ENCODE data around the gene KRTAP5-7.

DNA sequence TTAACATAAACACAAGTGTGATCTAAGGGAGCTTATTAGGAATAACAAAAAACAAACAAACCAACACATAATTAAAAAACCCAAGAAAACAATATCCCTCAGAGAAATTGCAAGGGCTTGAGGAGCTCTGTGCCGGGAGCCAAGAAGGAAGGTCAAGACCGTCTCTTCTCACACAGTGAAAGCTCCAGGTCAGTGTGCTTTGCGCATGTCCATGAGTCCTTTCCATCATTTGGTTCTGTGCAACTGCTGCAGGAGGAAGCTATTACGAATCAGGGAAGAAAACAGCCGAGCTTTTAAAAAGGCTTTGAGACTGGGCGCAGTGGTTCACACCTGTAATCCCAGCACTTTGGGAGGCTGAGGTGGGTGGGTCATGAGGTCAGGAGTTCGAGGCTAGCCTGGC lies 15.3 kb downstream of the KRTAP5-7 start:
- TF ChIP-seq, protein P1, sequence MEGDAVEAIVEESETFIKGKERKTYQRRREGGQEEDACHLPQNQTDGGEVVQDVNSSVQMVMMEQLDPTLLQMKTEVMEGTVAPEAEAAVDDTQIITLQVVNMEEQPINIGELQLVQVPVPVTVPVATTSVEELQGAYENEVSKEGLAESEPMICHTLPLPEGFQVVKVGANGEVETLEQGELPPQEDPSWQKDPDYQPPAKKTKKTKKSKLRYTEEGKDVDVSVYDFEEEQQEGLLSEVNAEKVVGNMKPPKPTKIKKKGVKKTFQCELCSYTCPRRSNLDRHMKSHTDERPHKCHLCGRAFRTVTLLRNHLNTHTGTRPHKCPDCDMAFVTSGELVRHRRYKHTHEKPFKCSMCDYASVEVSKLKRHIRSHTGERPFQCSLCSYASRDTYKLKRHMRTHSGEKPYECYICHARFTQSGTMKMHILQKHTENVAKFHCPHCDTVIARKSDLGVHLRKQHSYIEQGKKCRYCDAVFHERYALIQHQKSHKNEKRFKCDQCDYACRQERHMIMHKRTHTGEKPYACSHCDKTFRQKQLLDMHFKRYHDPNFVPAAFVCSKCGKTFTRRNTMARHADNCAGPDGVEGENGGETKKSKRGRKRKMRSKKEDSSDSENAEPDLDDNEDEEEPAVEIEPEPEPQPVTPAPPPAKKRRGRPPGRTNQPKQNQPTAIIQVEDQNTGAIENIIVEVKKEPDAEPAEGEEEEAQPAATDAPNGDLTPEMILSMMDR (conservative IDR thresholded peaks at IDR 0.05; ENCODE audit: low read length): no peak
- no peak for TF ChIP-seq EZH2phosphoT487 (IDR thresholded peaks at IDR 0.05; ENCODE audit: borderline replicate concordance)
